GM12892 (cell line): ENCODE data around the gene CRYZL1.

Experiments
- POLR2A ChIP-seq: IDR thresholded peaks from 2 replicates; pipeline ENCODE4 v1.6.1; 2011; ENCODE audit warnings: low read depth, low read length, control low read depth
- POLR2AphosphoS5 ChIP-seq: IDR thresholded peaks from 2 replicates; pipeline ENCODE4 v1.6.1; 2011; ENCODE audit warnings: low read depth, low read length, control low read depth

GRCh38 chr21:33540711-33541104 lies 100.8 kb downstream of the CRYZL1 start:
- TF ChIP-seq POLR2A (no peak), POLR2AphosphoS5 (no peak)
